HG02885 (cell line): ENCODE results near the gene HEXB.
"Not testable (repeated sequence)": the region's sequence is repeated elsewhere in the genome, so short reads cannot be mapped to it uniquely, and the experiment has no call there.

Experiments used
- ATAC-seq: cut with Tn5 transposase; IDR thresholded peaks from one replicate; pipeline ENCODE4 v1.9.1; 2021; ENCODE audit warnings: mild to moderate bottlenecking; ENCODE audit not compliant: unreplicated experiment, poor library complexity

The HEXB gene

GRCh38 chr5:74657165-74657564 lies 27.9 kb upstream of the HEXB start:
- no peak for ATAC-seq

GRCh38 chr5:74659172-74659571 lies 25.9 kb upstream of the HEXB start:
- no peak for ATAC-seq

GRCh38 chr5:74660140-74660539 lies 24.9 kb upstream of the HEXB start:
- ATAC-seq: no peak

- ATAC-seq: no peak
Observed at GRCh38 chr5:74660873-74661272, 24.2 kb upstream of the HEXB start.

- no peak for ATAC-seq
Observed at GRCh38 chr5:74664551-74664950, 20.5 kb upstream of the HEXB start.

GRCh38 chr5:74665273-74665672 lies 19.8 kb upstream of the HEXB start:
- no peak for ATAC-seq

- no peak for ATAC-seq
Observed at GRCh38 chr5:74665816-74666215, 19.2 kb upstream of the HEXB start.

GRCh38 chr5:74667396-74667795 lies 17.6 kb upstream of the HEXB start:
- ATAC-seq: no peak

- ATAC-seq: no peak
Observed at GRCh38 chr5:74669821-74670220, 15.2 kb upstream of the HEXB start.

- no peak for ATAC-seq
Observed at GRCh38 chr5:74670396-74671038, 14.5 kb upstream of the HEXB start.

- ATAC-seq: no peak
Observed at GRCh38 chr5:74672215-74672877, 12.7 kb upstream of the HEXB start.

GRCh38 chr5:74673011-74673790 lies 11.8 kb upstream of the HEXB start:
- no peak for ATAC-seq

- ATAC-seq: not testable (repeated sequence)
Observed at GRCh38 chr5:74676466-74676865, 8.6 kb upstream of the HEXB start.

GRCh38 chr5:74678123-74678522 lies 6.9 kb upstream of the HEXB start:
- not testable (repeated sequence) for ATAC-seq

- ATAC-seq: not testable (repeated sequence)
Observed at GRCh38 chr5:74679300-74679699, 5.7 kb upstream of the HEXB start.

- no peak for ATAC-seq
Observed at GRCh38 chr5:74679966-74680365, 5.1 kb upstream of the HEXB start.

GRCh38 chr5:74685979-74686631 lies 1.1 kb downstream of the HEXB start:
- ATAC-seq: peak; percentile 55

- ATAC-seq: no peak
Observed at GRCh38 chr5:74686962-74687751, 2.1 kb downstream of the HEXB start.

- no peak for ATAC-seq
Observed at GRCh38 chr5:74693191-74693590, 8.2 kb downstream of the HEXB start.

- ATAC-seq: no peak
Observed at GRCh38 chr5:74717596-74717995, 32.6 kb downstream of the HEXB start.
